Liver (tissue), 9 donors: ENCODE results near the gene ZNF280D. TPM values are rescaled to one million over a fixed set of nuclear protein-coding genes. Genes with fewer than 3 reads are reported as not detected.

Source experiments
- DNase-seq: peaks from one replicate; pipeline ENCODE4 v3.0.0-alpha.2; 2017; ENCODE audit warnings: low spot score
- H3K27ac ChIP-seq, 2 donors: one replicate each; pipeline ENCODE4 v1.7.0; 2013; ENCODE audit warnings: inconsistent platforms in 2 of 2, low read length in 2 of 2, control low read depth in 1 of 2, low read depth in 1 of 2, mild to moderate bottlenecking in 1 of 2
- H3K27me3 ChIP-seq, 4 donors: one replicate each; pipeline versions ENCODE4 v1.6.1 to v1.7.0; 2013; ENCODE audit warnings: low read length in 3 of 4, inconsistent platforms in 1 of 4, mild to moderate bottlenecking in 1 of 4, moderate library complexity in 1 of 4; ENCODE audit not compliant: control insufficient read depth in 4 of 4, insufficient read depth in 4 of 4
- H3K36me3 ChIP-seq, 4 donors: one replicate each; pipeline versions ENCODE4 v1.6.1 to v1.7.0; 2013; ENCODE audit warnings: low read length in 3 of 4, mild to moderate bottlenecking in 3 of 4, low read depth in 1 of 4, moderate library complexity in 1 of 4; ENCODE audit not compliant: control insufficient read depth in 4 of 4, insufficient read depth in 3 of 4
- H3K4me1 ChIP-seq, 4 donors: one replicate each; pipeline versions ENCODE4 v1.6.1 to v1.7.0; 2013; ENCODE audit warnings: low read length in 3 of 4, mild to moderate bottlenecking in 3 of 4, moderate library complexity in 1 of 4; ENCODE audit not compliant: control insufficient read depth in 4 of 4, insufficient read depth in 4 of 4
- H3K4me3 ChIP-seq, 3 donors: one replicate each; pipeline versions ENCODE4 v1.6.1 to v1.7.0; 2013; ENCODE audit warnings: low read length in 3 of 3, control low read depth in 1 of 3, low read depth in 1 of 3, mild to moderate bottlenecking in 1 of 3
- H3K9ac ChIP-seq, 2 donors: one replicate each; pipeline ENCODE4 v1.7.0; 2013; ENCODE audit warnings: low read length in 2 of 2, mild to moderate bottlenecking in 2 of 2, moderate library complexity in 2 of 2, control low read depth in 1 of 2, low read depth in 1 of 2
- H3K9me3 ChIP-seq, 4 donors: one replicate each; pipeline versions ENCODE4 v1.6.1 to v1.7.0; 2013; ENCODE audit warnings: low read length in 3 of 4; ENCODE audit not compliant: control insufficient read depth in 4 of 4
- EGR1 ChIP-seq, 2 donors: IDR thresholded peaks; 2 replicates each; pipeline ENCODE4 v1.6.1; 2016 to 2018; ENCODE audit warnings: antibody characterized with exemption in 2 of 2, low read depth in 2 of 2
- FOXA1 ChIP-seq: IDR thresholded peaks from 2 replicates; pipeline ENCODE4 v1.6.1; 2016; ENCODE audit warnings: antibody characterized with exemption
- FOXA2 ChIP-seq: IDR thresholded peaks from 2 replicates; pipeline ENCODE4 v1.6.1; 2016; ENCODE audit warnings: antibody characterized with exemption
- GABPA ChIP-seq, 2 donors: IDR thresholded peaks in 1 of 2; conservative IDR thresholded peaks in 1 of 2; 2 replicates each; pipeline ENCODE4 v1.6.1; 2016; ENCODE audit warnings: antibody characterized with exemption in 2 of 2, mild to moderate bottlenecking in 1 of 2, moderate library complexity in 1 of 2
- HNF4A ChIP-seq, 2 donors: conservative IDR thresholded peaks; 2 replicates each; pipeline ENCODE4 v1.6.1; 2016; ENCODE audit warnings: antibody characterized with exemption in 2 of 2, mild to moderate bottlenecking in 2 of 2
- HNF4G ChIP-seq: IDR thresholded peaks from 2 replicates; pipeline ENCODE4 v1.6.1; 2016; ENCODE audit warnings: antibody characterized with exemption
- JUND ChIP-seq, 2 donors: IDR thresholded peaks; 2 replicates each; pipeline ENCODE4 v1.6.1; 2016; ENCODE audit warnings: antibody characterized with exemption in 2 of 2
- NR2F2 ChIP-seq: IDR thresholded peaks from 2 replicates; pipeline ENCODE4 v1.6.1; 2016; ENCODE audit warnings: antibody characterized with exemption
- RAD21 ChIP-seq, 2 donors: IDR thresholded peaks; 2 replicates each; pipeline ENCODE4 v1.6.1; 2016; ENCODE audit warnings: antibody characterized with exemption in 2 of 2, mild to moderate bottlenecking in 2 of 2
- RXRA ChIP-seq, 2 donors: IDR thresholded peaks; 2 replicates each; pipeline ENCODE4 v1.6.1; 2017 to 2018; ENCODE audit warnings: antibody characterized with exemption in 2 of 2, mild to moderate bottlenecking in 1 of 2
- SP1 ChIP-seq: IDR thresholded peaks from 2 replicates; pipeline ENCODE4 v1.6.1; 2018; ENCODE audit warnings: antibody characterized with exemption, mild to moderate bottlenecking
- TAF1 ChIP-seq: conservative IDR thresholded peaks from 2 replicates; pipeline ENCODE4 v1.6.1; 2016; ENCODE audit warnings: antibody characterized with exemption, mild to moderate bottlenecking
- YY1 ChIP-seq: IDR thresholded peaks from 2 replicates; pipeline ENCODE4 v1.6.1; 2016; ENCODE audit warnings: antibody characterized with exemption, mild to moderate bottlenecking
- WGBS: extraction: QIAGEN DNeasy Blood & Tissue Kit; methylation state at CpG from one replicate; pipeline ENCODE4 v1.1.7; 2013; 5-methylcytosine and 5-hydroxymethylcytosine counted together
- polyA plus RNA-seq, 2 donors: library from polyadenylated mRNA; stranded (reverse) in 1 of 2; unstranded in 1 of 2; fragments of 200-250 nt in 1 of 2; fragments of >200 nt in 1 of 2; fragmentation: Nextera tagmentation in 1 of 2; extraction: Ambion mirVana in 1 of 2; gene quantifications; one replicate each; pipeline versions ENCODE4 v1.2.1 to v1.2.3, GENCODE V29; 2013 to 2015
- total RNA-seq, 2 donors: library from RNA; depleted of rRNA; stranded (reverse); fragments of >200 nt; gene quantifications; one replicate each; pipeline ENCODE4 v1.2.3, GENCODE V29; 2014
- TF ChIP-seq, protein P1 (sequence below): IDR thresholded peaks from 2 replicates; pipeline ENCODE4 v1.6.1; 2016; ENCODE audit warnings: antibody characterized with exemption
- TF ChIP-seq, protein P2 (sequence below): IDR thresholded peaks from 2 replicates; pipeline ENCODE4 v1.6.1; 2016; ENCODE audit warnings: antibody characterized with exemption
- TF ChIP-seq, protein P3 (sequence below): IDR thresholded peaks from 2 replicates; pipeline ENCODE4 v1.6.1; 2016; ENCODE audit warnings: antibody characterized with exemption
- TF ChIP-seq, protein P4 (sequence below): IDR thresholded peaks from 2 replicates; pipeline ENCODE4 v1.6.1; 2016; ENCODE audit warnings: antibody characterized with exemption, mild to moderate bottlenecking
- TF ChIP-seq, protein P5 (sequence below): fragments of 150-350 bp; IDR thresholded peaks from 2 replicates; pipeline ENCODE4 v1.5.1; 2017; ENCODE audit warnings: improper control_type of control experiment, low read depth, low read length; ENCODE audit not compliant: missing input control
- donor health status: healthy.
- donor health status: healthy.
- donor health status: healthy.
- donor health status: healthy.
- donor health status: healthy.

Gene ZNF280D
- total and polyA plus RNA-seq, 4 donors, result 5.2 to 32.6 (median 18.9) TPM

DNA sequence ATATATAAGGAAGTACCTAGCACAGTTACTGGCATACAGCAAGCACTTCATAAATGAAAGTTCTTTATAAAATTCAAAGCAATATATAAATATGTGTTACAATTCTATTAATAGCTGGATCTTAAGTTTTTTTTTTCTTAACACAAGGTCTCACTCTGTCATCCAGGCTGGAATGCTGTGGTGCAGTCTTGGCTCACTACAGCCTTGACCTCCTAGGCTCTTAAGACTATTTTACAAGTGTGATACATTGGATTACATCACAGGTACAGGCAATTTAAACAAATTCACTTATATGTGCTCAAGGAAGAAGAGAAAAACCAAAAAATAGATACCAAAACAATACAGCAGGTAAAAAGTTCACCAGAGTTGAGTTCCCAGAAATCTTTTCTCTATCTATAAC, 60.6 kb downstream of the ZNF280D start:
- Histone ChIP-seq H3K27me3 (no peaks in the 10 kb centered on the region), H3K9ac (no peak overlapping the region), H3K4me1 (peaks cover 0 to 2% (median 0%) of the 10 kb centered on the region in 4 donors), H3K9me3 (no peaks in the 10 kb centered on the region), H3K4me3 (no peak overlapping the region), H3K36me3 (peaks cover 1 to 29% (median 10%) of the 10 kb centered on the region in 4 donors), H3K27ac (no peak overlapping the region)
- TF ChIP-seq, protein P1, sequence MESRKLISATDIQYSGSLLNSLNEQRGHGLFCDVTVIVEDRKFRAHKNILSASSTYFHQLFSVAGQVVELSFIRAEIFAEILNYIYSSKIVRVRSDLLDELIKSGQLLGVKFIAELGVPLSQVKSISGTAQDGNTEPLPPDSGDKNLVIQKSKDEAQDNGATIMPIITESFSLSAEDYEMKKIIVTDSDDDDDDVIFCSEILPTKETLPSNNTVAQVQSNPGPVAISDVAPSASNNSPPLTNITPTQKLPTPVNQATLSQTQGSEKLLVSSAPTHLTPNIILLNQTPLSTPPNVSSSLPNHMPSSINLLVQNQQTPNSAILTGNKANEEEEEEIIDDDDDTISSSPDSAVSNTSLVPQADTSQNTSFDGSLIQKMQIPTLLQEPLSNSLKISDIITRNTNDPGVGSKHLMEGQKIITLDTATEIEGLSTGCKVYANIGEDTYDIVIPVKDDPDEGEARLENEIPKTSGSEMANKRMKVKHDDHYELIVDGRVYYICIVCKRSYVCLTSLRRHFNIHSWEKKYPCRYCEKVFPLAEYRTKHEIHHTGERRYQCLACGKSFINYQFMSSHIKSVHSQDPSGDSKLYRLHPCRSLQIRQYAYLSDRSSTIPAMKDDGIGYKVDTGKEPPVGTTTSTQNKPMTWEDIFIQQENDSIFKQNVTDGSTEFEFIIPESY, result no peak
- no peak for TF ChIP-seq HNF4G
- no peak for DNase-seq

DNA sequence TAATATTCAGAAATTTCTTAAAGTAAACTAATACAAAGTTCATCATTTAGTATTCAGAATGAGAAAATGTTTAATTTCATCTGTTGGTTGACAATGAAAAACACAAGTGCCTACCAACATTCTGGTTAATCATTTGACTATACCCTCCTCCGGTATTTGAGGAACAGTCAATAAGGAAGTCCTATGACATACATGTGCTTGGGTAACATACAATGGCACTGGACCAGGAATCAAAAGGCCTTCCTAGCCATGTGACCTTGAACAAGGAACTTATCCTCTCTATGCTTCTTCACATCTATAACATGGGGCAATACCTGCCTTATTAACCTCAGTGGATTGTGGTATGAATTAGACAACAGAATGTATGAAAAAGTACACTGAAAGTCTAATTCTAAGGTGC, 65.8 kb downstream of the ZNF280D start:
- no peak for DNase-seq
- TF ChIP-seq, protein P2, sequence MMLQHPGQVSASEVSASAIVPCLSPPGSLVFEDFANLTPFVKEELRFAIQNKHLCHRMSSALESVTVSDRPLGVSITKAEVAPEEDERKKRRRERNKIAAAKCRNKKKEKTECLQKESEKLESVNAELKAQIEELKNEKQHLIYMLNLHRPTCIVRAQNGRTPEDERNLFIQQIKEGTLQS, result no peak
- TF ChIP-seq JUND (IDR thresholded peaks at IDR 0.05) (no peak), RXRA (IDR thresholded peaks at IDR 0.05) (peak in 1 of 2 donors; percentile 7), TAF1 (no peak), FOXA2 (peak; percentile 47), GABPA (IDR thresholded peaks at IDR 0.05 in 1 of 2, conservative IDR thresholded peaks at IDR 0.05 in 1 of 2) (no peak), NR2F2 (no peak), HNF4A (conservative IDR thresholded peaks at IDR 0.05) (peak; percentile 17 to 28), RAD21 (IDR thresholded peaks at IDR 0.05) (no peak), HNF4G (no peak), SP1 (no peak), FOXA1 (peak; percentile 56), EGR1 (IDR thresholded peaks at IDR 0.05; ENCODE audit: low read depth in 2 of 2) (no peak), YY1 (no peak)
- TF ChIP-seq, protein P3, sequence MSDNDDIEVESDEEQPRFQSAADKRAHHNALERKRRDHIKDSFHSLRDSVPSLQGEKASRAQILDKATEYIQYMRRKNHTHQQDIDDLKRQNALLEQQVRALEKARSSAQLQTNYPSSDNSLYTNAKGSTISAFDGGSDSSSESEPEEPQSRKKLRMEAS, result peak; percentile 19
- TF ChIP-seq, protein P4, sequence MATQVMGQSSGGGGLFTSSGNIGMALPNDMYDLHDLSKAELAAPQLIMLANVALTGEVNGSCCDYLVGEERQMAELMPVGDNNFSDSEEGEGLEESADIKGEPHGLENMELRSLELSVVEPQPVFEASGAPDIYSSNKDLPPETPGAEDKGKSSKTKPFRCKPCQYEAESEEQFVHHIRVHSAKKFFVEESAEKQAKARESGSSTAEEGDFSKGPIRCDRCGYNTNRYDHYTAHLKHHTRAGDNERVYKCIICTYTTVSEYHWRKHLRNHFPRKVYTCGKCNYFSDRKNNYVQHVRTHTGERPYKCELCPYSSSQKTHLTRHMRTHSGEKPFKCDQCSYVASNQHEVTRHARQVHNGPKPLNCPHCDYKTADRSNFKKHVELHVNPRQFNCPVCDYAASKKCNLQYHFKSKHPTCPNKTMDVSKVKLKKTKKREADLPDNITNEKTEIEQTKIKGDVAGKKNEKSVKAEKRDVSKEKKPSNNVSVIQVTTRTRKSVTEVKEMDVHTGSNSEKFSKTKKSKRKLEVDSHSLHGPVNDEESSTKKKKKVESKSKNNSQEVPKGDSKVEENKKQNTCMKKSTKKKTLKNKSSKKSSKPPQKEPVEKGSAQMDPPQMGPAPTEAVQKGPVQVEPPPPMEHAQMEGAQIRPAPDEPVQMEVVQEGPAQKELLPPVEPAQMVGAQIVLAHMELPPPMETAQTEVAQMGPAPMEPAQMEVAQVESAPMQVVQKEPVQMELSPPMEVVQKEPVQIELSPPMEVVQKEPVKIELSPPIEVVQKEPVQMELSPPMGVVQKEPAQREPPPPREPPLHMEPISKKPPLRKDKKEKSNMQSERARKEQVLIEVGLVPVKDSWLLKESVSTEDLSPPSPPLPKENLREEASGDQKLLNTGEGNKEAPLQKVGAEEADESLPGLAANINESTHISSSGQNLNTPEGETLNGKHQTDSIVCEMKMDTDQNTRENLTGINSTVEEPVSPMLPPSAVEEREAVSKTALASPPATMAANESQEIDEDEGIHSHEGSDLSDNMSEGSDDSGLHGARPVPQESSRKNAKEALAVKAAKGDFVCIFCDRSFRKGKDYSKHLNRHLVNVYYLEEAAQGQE, result no peak
- TF ChIP-seq, protein P5, sequence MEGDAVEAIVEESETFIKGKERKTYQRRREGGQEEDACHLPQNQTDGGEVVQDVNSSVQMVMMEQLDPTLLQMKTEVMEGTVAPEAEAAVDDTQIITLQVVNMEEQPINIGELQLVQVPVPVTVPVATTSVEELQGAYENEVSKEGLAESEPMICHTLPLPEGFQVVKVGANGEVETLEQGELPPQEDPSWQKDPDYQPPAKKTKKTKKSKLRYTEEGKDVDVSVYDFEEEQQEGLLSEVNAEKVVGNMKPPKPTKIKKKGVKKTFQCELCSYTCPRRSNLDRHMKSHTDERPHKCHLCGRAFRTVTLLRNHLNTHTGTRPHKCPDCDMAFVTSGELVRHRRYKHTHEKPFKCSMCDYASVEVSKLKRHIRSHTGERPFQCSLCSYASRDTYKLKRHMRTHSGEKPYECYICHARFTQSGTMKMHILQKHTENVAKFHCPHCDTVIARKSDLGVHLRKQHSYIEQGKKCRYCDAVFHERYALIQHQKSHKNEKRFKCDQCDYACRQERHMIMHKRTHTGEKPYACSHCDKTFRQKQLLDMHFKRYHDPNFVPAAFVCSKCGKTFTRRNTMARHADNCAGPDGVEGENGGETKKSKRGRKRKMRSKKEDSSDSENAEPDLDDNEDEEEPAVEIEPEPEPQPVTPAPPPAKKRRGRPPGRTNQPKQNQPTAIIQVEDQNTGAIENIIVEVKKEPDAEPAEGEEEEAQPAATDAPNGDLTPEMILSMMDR, result no peak
- TF ChIP-seq, protein P1, result no peak
- Histone ChIP-seq H3K9ac (no peak overlapping the region), H3K4me1 (peaks cover 0 to 4% (median 0%) of the 10 kb centered on the region in 4 donors), H3K27me3 (no peaks in the 10 kb centered on the region), H3K9me3 (no peaks in the 10 kb centered on the region), H3K27ac (no peak overlapping the region), H3K4me3 (no peak overlapping the region), H3K36me3 (peaks cover 0 to 30% (median 27%) of the 10 kb centered on the region in 4 donors)
- WGBS, result 15% methylated on average over 1 of the region's 1 CpG
